Middle frontal gyrus (tissue), 1 donor: ENCODE measurements around the gene KLK4.

ENCODE experiments used
- DNase-seq: peaks from one replicate; pipeline ENCODE4 v3.0.0-alpha.2; 2015; ENCODE audit warnings: low spot score; ENCODE audit errors: extremely low spot score

Gene KLK4

GRCh38 chr19:50882188-50882587 is 29.0 kb downstream of the KLK4 start:
- DNase-seq: no peak

- no peak for DNase-seq
Measured at GRCh38 chr19:50880241-50880640, 31.0 kb downstream of the KLK4 start.

- DNase-seq: no peak
Measured at GRCh38 chr19:50878851-50879250, 32.3 kb downstream of the KLK4 start.

- no peak for DNase-seq
Measured at GRCh38 chr19:50877338-50877737, 33.9 kb downstream of the KLK4 start.

- no peak for DNase-seq
Measured at GRCh38 chr19:50876456-50876855, 34.7 kb downstream of the KLK4 start.

GRCh38 chr19:50875795-50876422 is 35.3 kb downstream of the KLK4 start:
- no peak for DNase-seq

- no peak for DNase-seq
Measured at GRCh38 chr19:50874211-50874610, 37.0 kb downstream of the KLK4 start.

GRCh38 chr19:50873056-50873455 is 38.1 kb downstream of the KLK4 start, which contains the start of gene KLK2:
TSS of gene KLK2 (plus strand) at chr19:50873439. CDS start at chr19:50873474, 35 bp downstream.
- no peak for DNase-seq

GRCh38 chr19:50870417-50871089 is 40.6 kb downstream of the KLK4 start:
- no peak for DNase-seq

GRCh38 chr19:50869479-50869878 is 41.7 kb downstream of the KLK4 start:
- no peak for DNase-seq

- DNase-seq: no peak
Measured at GRCh38 chr19:50861496-50862286, 49.5 kb downstream of the KLK4 start.

GRCh38 chr19:50861010-50861409 is 50.2 kb downstream of the KLK4 start:
- DNase-seq: no peak

GRCh38 chr19:50859849-50860248 is 51.3 kb downstream of the KLK4 start:
- no peak for DNase-seq

GRCh38 chr19:50858886-50859285 is 52.3 kb downstream of the KLK4 start:
- no peak for DNase-seq

- no peak for DNase-seq
Measured at GRCh38 chr19:50857366-50857765, 53.8 kb downstream of the KLK4 start.
